NCI-H146 treated with DMSO at 0.1 percent for 48 hours (cell line): ENCODE results near the gene LHPP.

Source experiments
- DNase-seq: peaks from one replicate; lab custom pipeline; 2025; ENCODE audit not compliant: unreplicated experiment; lab: John Stamatoyannopoulos, UW

The LHPP gene

GRCh38 chr10:124640538-124641231 lies 179.1 kb downstream of the LHPP start:
- no peak for DNase-seq

GRCh38 chr10:124641282-124642087 lies 179.9 kb downstream of the LHPP start:
- DNase-seq = no peak

DNA sequence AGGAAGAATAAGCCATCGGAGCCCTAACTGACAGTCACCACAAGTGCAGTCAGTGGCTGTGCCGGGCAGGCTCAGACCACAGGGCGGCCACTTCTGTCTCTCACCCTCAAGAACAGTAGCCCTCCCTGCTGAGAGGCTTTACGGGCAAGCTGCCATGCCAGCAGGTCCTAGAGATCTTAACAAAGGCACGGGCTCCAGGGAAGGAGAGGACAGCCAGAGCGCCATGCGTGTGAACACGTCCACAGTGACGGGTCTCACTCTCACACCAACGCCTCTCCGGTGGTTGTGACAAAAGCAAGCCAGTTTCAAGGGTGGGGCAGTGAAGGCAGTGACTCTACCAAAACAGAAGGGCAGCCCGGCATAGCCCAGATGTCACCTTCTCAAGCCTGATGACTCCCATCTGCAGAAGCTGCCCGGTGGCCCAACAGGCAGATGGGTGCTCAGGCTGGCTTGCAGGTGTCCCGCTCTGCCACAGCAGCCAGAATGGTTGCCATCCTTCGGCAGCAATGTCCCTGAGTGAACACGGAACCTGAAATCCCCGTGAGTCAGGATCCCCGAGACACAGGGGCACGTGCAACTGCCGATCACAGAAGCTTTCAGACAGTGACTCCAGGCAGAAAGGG lies 180.6 kb downstream of the LHPP start:
- DNase-seq = no peak

GRCh38 chr10:124643330-124644009 lies 181.8 kb downstream of the LHPP start:
- peak; percentile 28 for DNase-seq

- no peak for DNase-seq
Measured at GRCh38 chr10:124644236-124644635, 182.6 kb downstream of the LHPP start.

- DNase-seq = no peak
Measured at GRCh38 chr10:124644771-124645415, 183.3 kb downstream of the LHPP start.

GRCh38 chr10:124645467-124646095 lies 184.0 kb downstream of the LHPP start:
- DNase-seq = no peak

DNA sequence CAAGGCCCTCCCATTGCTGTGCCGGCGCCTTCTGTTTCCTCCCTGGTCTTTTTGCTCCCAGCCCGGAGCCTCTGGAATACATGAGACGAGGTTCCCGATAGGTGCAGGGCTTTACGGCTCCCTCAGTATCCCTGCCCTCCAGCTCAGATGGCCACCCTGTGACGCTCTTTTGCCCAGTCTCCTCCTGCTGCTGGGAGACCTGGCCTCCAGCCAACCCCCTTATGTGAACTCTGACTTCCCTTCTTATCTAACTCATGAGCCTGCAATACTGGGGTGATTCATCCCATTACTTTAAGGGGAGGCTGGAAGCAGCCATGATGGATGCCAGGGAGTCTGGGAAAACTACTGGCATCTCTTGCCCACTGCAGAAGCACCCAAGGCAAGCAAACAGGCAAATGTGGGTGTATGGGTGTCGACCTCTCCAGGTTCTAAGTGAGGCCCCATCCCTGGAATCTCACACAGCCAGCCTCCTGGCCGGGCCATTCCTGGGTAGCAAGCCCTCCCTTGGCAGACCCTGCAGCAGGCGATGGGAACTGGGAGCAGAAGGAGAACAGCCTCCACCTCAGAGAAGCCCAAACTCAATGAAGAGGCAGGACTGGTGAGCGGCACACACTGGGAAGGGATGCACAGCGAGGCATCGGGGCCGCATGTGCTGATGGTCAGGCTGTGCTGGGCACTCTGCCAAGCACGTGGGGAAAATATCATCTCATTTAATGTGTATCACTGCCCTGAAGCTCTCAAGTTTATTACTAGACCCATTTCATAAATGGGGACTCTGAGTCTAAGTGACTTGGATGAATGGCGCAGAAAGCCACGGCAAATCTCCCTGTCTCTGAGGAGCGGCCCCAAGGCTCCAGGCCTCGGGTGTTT lies 185.1 kb downstream of the LHPP start:
- no peak for DNase-seq

- DNase-seq = no peak
Measured at GRCh38 chr10:124647421-124648130, 186.0 kb downstream of the LHPP start.

GRCh38 chr10:124648131-124648475 lies 186.5 kb downstream of the LHPP start:
- DNase-seq = no peak

- peak; percentile 32 for DNase-seq
Measured at GRCh38 chr10:124648738-124649137, 187.1 kb downstream of the LHPP start.

- no peak for DNase-seq
Measured at GRCh38 chr10:124649214-124649613, 187.6 kb downstream of the LHPP start.

GRCh38 chr10:124650263-124650662 lies 188.6 kb downstream of the LHPP start:
- DNase-seq = no peak

DNA sequence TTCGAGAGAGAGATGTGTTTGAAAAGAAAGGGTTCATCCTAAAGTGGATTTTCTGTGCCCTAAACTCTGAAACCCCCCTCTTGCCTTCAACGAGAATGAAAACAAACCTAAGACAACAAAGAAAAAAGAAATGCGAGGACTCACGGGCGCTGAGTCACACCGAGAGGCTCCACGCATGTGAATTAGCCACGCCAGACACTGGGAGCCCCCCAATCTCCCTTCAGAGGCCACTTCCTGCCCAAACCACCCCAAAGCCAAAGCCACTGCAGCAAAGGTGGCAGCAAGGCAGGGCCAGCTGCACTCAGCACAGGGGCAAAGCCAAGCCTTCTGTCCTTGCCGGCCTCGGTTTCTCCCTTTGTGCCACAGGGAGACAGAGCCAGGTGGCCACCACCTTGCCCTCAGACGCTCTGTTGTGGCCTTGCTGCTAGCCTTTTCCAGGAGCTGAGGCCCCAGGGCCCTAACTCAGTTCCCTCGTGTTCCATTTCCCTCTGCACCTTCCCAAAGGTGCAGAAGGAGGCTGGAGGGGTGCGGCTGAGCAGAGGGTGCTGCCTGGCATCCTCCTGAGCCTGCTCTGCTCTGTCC lies 189.3 kb downstream of the LHPP start:
- no peak for DNase-seq

DNA sequence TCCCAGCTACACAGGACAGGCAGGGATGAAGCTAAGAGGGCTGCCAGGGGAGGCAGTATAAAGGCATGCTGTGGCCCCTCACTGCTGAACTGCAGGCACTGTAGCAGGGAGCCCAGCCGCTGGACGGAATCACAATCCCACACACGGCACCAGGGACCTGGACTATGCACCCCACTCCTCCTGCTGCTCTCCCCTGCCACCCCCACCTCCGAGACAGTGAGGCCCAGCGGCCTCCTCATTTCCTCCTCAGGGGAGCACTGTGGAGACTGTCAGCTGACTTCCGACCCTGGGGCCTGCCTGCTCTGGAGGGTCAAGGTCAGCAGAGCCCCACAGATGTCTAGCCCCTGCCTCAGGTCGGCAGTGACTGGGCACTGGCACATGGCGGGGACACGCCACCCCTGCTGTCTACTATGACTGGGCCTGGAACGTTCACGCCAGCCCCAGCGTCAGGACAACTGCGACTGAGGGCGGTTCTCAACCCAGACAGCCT lies 189.8 kb downstream of the LHPP start:
- DNase-seq = no peak

- DNase-seq = no peak
Measured at GRCh38 chr10:124652200-124652599, 190.6 kb downstream of the LHPP start.

- no peak for DNase-seq
Measured at GRCh38 chr10:124652701-124653100, 191.1 kb downstream of the LHPP start.

GRCh38 chr10:124653311-124653710 lies 191.7 kb downstream of the LHPP start:
- no peak for DNase-seq
